SKM-1 (cell line): ENCODE results near the gene ENAH.
"Not testable (repeated sequence)": the region's sequence is repeated elsewhere in the genome, so short reads cannot be mapped to it uniquely, and the experiment has no call there.

ENCODE experiments used
- DNase-seq: peaks from one replicate; lab custom pipeline; 2025; ENCODE audit not compliant: unreplicated experiment; lab: John Stamatoyannopoulos, UW

Gene ENAH

GRCh38 chr1:225651376-225651871 lies 1.5 kb downstream of the ENAH start:
- DNase-seq = no peak

GRCh38 chr1:225650179-225650578 lies 2.7 kb downstream of the ENAH start:
- no peak for DNase-seq

- no peak for DNase-seq
Observed at GRCh38 chr1:225645194-225645895, 7.6 kb downstream of the ENAH start.

GRCh38 chr1:225644666-225645065 lies 8.3 kb downstream of the ENAH start:
- no peak for DNase-seq

GRCh38 chr1:225642177-225642576 lies 10.7 kb downstream of the ENAH start:
- no peak for DNase-seq

- DNase-seq = no peak
Observed at GRCh38 chr1:225638853-225639252, 14.1 kb downstream of the ENAH start.

GRCh38 chr1:225637651-225638199 lies 15.2 kb downstream of the ENAH start:
- no peak for DNase-seq

GRCh38 chr1:225636992-225637391 lies 15.9 kb downstream of the ENAH start:
- DNase-seq = not testable (repeated sequence)

GRCh38 chr1:225635649-225636048 lies 17.3 kb downstream of the ENAH start:
- DNase-seq = no peak

GRCh38 chr1:225632836-225633235 lies 20.1 kb downstream of the ENAH start:
- DNase-seq = not testable (repeated sequence)

- no peak for DNase-seq
Observed at GRCh38 chr1:225631021-225631663, 21.8 kb downstream of the ENAH start.

- no peak for DNase-seq
Observed at GRCh38 chr1:225629483-225629882, 23.4 kb downstream of the ENAH start.

- DNase-seq = not testable (repeated sequence)
Observed at GRCh38 chr1:225628794-225629193, 24.1 kb downstream of the ENAH start.

GRCh38 chr1:225627304-225627947 lies 25.5 kb downstream of the ENAH start:
- DNase-seq = no peak

GRCh38 chr1:225626698-225627097 lies 26.2 kb downstream of the ENAH start:
- DNase-seq = no peak

- DNase-seq = no peak
Observed at GRCh38 chr1:225617956-225618355, 35.0 kb downstream of the ENAH start.

- DNase-seq = no peak
Observed at GRCh38 chr1:225617479-225617878, 35.4 kb downstream of the ENAH start.

- DNase-seq = not testable (repeated sequence)
Observed at GRCh38 chr1:225615403-225615790, 37.5 kb downstream of the ENAH start.

- no peak for DNase-seq
Observed at GRCh38 chr1:225613006-225613405, 39.9 kb downstream of the ENAH start.

GRCh38 chr1:225612287-225612686 lies 40.6 kb downstream of the ENAH start:
- DNase-seq = no peak

GRCh38 chr1:225611537-225612223 lies 41.2 kb downstream of the ENAH start:
- no peak for DNase-seq
